OCI-LY7 (cell line): Measurements from ENCODE around the gene CRIP1. TPM values are rescaled to one million over a fixed set of nuclear protein-coding genes. Genes with fewer than 3 reads are reported as not detected.

Experiments used
- BruUV-seq: library from RNA; stranded (reverse); fragments of 400-500 nt; replicated peaks from 2 replicates; lab custom pipeline; 2021; lab: Mats Ljungman, UMichigan
- CTCF ChIA-PET: fragments of 300-600 bp; sonication (Branson Sonifier 250); formaldehyde crosslinking; loops from one replicate; lab custom pipeline; 2022; ENCODE audit warnings: antibody characterized with exemption; ENCODE audit not compliant: unreplicated experiment; lab: Charles Lee
- POLR2A ChIA-PET: fragments of 300-600 bp; sonication (Branson Sonifier 250); formaldehyde crosslinking; loops from one replicate; lab custom pipeline; 2022; ENCODE audit warnings: antibody characterized with exemption; lab: Charles Lee
- DNase-seq: peaks from one replicate; pipeline ENCODE4 v3.0.0-alpha.2; 2015; ENCODE audit warnings: low spot score
- H2AFZ ChIP-seq: fragments of 200-600 bp; sonication (generic), shearing (Covaris generic); 2 replicates; pipeline ENCODE4 v1.6.1; 2014; ENCODE audit warnings: mild to moderate bottlenecking, antibody characterized with exemption, low read length, moderate library complexity
- H3K27ac ChIP-seq: fragments of 200-600 bp; sonication (generic); 2 replicates; pipeline ENCODE4 v1.5.1; 2014; ENCODE audit warnings: mixed run types, low read depth, mild to moderate bottlenecking, moderate library complexity, low read length, inconsistent platforms; ENCODE audit not compliant: poor library complexity, severe bottlenecking
- H3K36me3 ChIP-seq: fragments of 200-600 bp; sonication (generic); 2 replicates; pipeline ENCODE4 v1.6.1; 2014; ENCODE audit warnings: mild to moderate bottlenecking, antibody characterized with exemption, low read length, moderate library complexity, mixed read lengths; ENCODE audit not compliant: insufficient read depth
- H3K4me1 ChIP-seq: fragments of 200-600 bp; sonication (generic); 2 replicates; pipeline ENCODE4 v1.5.1; 2014; ENCODE audit warnings: mild to moderate bottlenecking, low read length; ENCODE audit not compliant: insufficient read depth, poor library complexity, severe bottlenecking
- H3K4me2 ChIP-seq: fragments of 200-600 bp; sonication (generic); 2 replicates; pipeline ENCODE4 v1.6.1; 2014; ENCODE audit warnings: mild to moderate bottlenecking, low read length
- H3K4me3 ChIP-seq: fragments of 200-600 bp; sonication (generic); 2 replicates; pipeline ENCODE4 v1.5.1; 2014; ENCODE audit warnings: mild to moderate bottlenecking, low read depth, low read length; ENCODE audit not compliant: poor library complexity, severe bottlenecking
- H3K79me2 ChIP-seq: fragments of 200-600 bp; sonication (generic); 2 replicates; pipeline ENCODE4 v1.6.1; 2016; ENCODE audit warnings: low read depth, mild to moderate bottlenecking, low read length, moderate library complexity, mixed read lengths; ENCODE audit not compliant: insufficient read depth
- H3K9me2 ChIP-seq: fragments of 200-600 bp; sonication (generic); 2 replicates; pipeline ENCODE4 v1.6.1; 2016; ENCODE audit warnings: mild to moderate bottlenecking, low read length, mixed read lengths; ENCODE audit not compliant: insufficient read depth
- H3K9me3 ChIP-seq: fragments of 200-600 bp; sonication (generic); 2 replicates; pipeline ENCODE4 v1.6.1; 2014; ENCODE audit warnings: mild to moderate bottlenecking, mixed run types, low read length, mixed read lengths
- H4K20me1 ChIP-seq: fragments of 200-600 bp; sonication (generic); 2 replicates; pipeline ENCODE4 v1.6.1; 2014; ENCODE audit warnings: mild to moderate bottlenecking, antibody characterized with exemption, low read length, moderate library complexity, mixed read lengths; ENCODE audit not compliant: insufficient read depth
- CTCF ChIP-seq: fragments of 200-600 bp; sonication (generic); conservative IDR thresholded peaks from 2 replicates; pipeline ENCODE4 v1.5.1; 2014; ENCODE audit warnings: mild to moderate bottlenecking, antibody characterized with exemption, low read length, moderate library complexity, mixed read lengths
- EZH2phosphoT487 ChIP-seq: fragments of 200-600 bp; sonication (generic); IDR thresholded peaks from 2 replicates; pipeline ENCODE4 v1.6.1; 2018; ENCODE audit warnings: low read depth, borderline replicate concordance, mild to moderate bottlenecking, mixed run types, antibody characterized with exemption, low read length, moderate library complexity, mixed read lengths
- intact Hi-C: fragments of 100-400 bp; cut with micrococcal nuclease; formaldehyde crosslinking; loops from one replicate; pipeline ENCODE4 v1.10.0; 2022; ENCODE audit not compliant: unreplicated experiment
- total RNA-seq, 2 experiments: library from RNA; depleted of rRNA in 1 of 2; stranded (reverse); fragments of >200 nt in 1 of 2; shearing (Covaris generic) in 1 of 2; gene quantifications; 2 replicates each; pipeline ENCODE4 v1.2.3, GENCODE V29; 2014 to 2022

Gene CRIP1
- total RNA-seq, 2 experiments from 2014 or later, result 4.6 TPM; not detected in 1

GRCh38 chr14:105455086-105455640 lies 31.5 kb upstream of the CRIP1 start:
- Histone ChIP-seq H3K4me2 (no peak overlapping the region), H3K4me3 (no peak overlapping the region), H2AFZ (no peak overlapping the region), H3K4me1 (no peaks in the 10 kb centered on the region), H3K79me2 (no peaks in the 10 kb centered on the region), H3K27ac (no peak overlapping the region), H3K9me3 (no peaks in the 10 kb centered on the region), H3K9me2 (no peaks in the 10 kb centered on the region), H4K20me1 (no peaks in the 10 kb centered on the region), H3K36me3 (peaks cover 66% of the 10 kb centered on the region)
- no TSS peak for BruUV-seq
- intact Hi-C loops, result no loop called here
- ChIA-PET POLR2A (no interaction called here), CTCF (no interaction called here)
- no peak for DNase-seq
- no peak for TF ChIP-seq EZH2phosphoT487
- TF ChIP-seq CTCF, result no peak

- Histone ChIP-seq H3K9me3 (no peaks in the 10 kb centered on the region), H2AFZ (no peak overlapping the region), H3K36me3 (peaks cover 64% of the 10 kb centered on the region), H3K4me2 (no peak overlapping the region), H3K4me1 (no peaks in the 10 kb centered on the region), H3K27ac (no peak overlapping the region), H3K9me2 (no peaks in the 10 kb centered on the region), H3K79me2 (no peaks in the 10 kb centered on the region), H3K4me3 (no peak overlapping the region), H4K20me1 (no peaks in the 10 kb centered on the region)
- intact Hi-C loops, result no loop called here
- DNase-seq, result no peak
- TF ChIP-seq CTCF (no peak), EZH2phosphoT487 (no peak)
- BruUV-seq, result no TSS peak
- ChIA-PET POLR2A (interaction anchor here (1.1 kb wide), 1 partner anchor 26 kb away, joined by 3 read pairs; no protein-coding TSS in a partner anchor), CTCF (no interaction called here)
Measured at GRCh38 chr14:105455766-105456660, 30.7 kb upstream of the CRIP1 start.
